Measurements from ENCODE around the gene CHRM4.

The CHRM4 gene

DNA sequence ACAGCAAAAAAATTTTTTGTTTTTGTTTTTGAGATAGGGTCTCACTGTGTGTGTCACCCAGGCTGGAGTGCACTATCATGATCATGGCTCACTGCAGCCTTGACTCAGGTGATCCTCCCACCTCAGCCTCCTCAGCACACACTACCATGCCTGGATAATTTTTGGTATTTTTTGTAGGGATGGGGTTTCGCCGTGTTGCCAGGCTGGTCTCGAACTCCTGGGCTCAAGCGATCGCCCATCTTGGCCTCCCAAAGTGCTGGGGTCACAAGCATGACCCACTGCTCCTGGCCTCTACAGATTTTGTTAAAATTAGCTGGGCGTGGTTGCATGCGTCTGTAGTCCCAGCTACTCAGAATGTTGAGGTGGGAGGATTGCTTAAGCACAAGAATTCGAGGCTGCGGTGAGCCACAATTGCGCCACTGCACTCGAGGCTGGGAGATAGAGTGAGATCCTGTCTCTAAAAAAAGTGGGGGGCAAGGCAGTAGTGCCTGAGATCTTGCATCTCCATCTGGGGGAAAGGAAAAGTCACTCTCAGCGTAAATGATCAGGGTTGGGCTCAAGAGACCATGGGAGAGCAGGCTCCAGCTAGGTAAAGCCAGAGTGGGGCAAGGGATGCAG is 54.9 kb downstream of the CHRM4 start:
- no peak for DNase-seq (ENCODE audit: low read depth)

DNA sequence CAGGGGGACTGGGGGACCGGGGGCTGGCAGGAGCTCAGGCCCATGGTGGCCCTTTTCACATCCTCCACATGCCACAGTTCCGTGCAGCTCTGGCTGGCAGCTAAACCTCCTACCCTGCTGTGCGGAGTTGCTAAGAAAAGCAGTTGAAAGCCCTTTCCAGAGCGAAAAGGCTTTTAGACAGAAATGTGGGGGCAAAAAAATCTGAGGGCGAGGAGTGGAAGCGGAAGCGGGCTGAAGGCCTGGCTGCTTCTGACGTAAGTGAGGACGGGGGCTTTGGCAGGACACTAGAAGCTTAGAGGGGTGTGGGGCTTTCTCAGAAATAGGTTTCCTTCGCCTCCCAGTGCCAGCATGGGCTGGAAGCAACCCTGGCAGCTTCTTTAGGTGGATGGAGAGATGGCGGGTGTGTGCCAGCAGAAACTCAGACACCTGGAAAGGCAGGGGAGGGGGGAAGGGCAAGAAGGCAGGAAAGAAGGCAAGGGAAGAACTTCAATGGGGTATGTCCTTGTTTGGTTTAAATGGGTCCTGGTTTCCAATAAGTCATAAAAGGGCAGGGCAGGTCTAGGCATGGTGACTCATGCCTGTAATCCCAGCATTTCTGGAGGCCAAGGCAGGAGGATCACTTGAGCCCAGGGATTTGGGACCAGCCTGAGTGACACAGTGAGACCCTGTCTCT is 55.5 kb downstream of the CHRM4 start:
- DNase-seq (ENCODE audit: low read depth): no peak
- TF ChIP-seq, protein P1, sequence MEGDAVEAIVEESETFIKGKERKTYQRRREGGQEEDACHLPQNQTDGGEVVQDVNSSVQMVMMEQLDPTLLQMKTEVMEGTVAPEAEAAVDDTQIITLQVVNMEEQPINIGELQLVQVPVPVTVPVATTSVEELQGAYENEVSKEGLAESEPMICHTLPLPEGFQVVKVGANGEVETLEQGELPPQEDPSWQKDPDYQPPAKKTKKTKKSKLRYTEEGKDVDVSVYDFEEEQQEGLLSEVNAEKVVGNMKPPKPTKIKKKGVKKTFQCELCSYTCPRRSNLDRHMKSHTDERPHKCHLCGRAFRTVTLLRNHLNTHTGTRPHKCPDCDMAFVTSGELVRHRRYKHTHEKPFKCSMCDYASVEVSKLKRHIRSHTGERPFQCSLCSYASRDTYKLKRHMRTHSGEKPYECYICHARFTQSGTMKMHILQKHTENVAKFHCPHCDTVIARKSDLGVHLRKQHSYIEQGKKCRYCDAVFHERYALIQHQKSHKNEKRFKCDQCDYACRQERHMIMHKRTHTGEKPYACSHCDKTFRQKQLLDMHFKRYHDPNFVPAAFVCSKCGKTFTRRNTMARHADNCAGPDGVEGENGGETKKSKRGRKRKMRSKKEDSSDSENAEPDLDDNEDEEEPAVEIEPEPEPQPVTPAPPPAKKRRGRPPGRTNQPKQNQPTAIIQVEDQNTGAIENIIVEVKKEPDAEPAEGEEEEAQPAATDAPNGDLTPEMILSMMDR (IDR thresholded peaks at IDR 0.05; ENCODE audit: control insufficient read depth, extremely low read depth, insufficient read depth): no peak
- no peak overlapping the region for H3K4me3 ChIP-seq (ENCODE audit: low read depth, low read length)

More for the DNA sequence above, 54.9 kb downstream of the CHRM4 start:
- TF ChIP-seq, protein P1 (IDR thresholded peaks at IDR 0.05; ENCODE audit: control insufficient read depth, extremely low read depth, insufficient read depth): no peak
- H3K4me3 ChIP-seq (ENCODE audit: low read depth, low read length): no peak overlapping the region

DNA sequence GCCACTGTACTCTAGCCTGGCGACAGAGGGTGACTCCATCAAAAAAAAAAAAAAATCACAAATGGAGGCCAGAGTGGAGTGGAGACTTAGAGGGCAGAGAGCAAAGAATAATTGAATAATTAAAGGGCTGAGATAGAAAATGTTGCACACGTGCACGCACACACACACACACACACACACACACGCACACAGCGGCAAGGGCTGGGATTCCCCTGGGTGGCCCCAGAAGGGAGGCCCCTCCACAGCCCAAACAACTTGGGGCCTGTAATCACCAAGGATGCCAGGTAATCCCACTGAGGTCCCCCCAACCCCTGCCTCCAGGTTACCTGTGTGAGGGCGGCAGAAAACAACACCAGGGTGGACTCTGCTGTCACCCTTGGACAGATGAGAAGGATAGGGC is 56.3 kb downstream of the CHRM4 start:
- TF ChIP-seq, protein P1 (IDR thresholded peaks at IDR 0.05; ENCODE audit: control insufficient read depth, extremely low read depth, insufficient read depth): no peak
- H3K4me3 ChIP-seq (ENCODE audit: low read depth, low read length): no peak overlapping the region
- no peak for DNase-seq (ENCODE audit: low read depth)

DNA sequence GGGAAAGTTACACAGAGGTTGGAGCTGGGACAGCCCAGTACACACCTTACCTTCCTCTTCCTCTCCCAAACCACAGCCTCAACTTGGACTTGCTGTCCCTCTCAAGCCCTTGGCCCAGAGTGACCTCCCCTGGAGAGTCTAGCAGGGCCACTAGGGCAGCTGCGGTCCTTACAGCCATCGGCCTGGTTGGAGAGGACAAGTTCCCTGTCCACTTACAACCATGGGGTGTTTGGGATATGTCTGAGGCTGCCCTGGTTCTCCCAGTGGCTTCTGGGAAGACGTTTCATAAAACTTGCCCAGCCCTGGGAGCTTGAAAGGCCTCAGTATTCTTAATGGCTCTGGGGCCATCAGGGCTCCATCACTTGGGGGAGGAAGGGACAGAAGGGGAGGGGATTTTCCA is 57.4 kb downstream of the CHRM4 start:
- TF ChIP-seq, protein P1 (IDR thresholded peaks at IDR 0.05; ENCODE audit: control insufficient read depth, extremely low read depth, insufficient read depth): no peak
- no peak overlapping the region for H3K4me3 ChIP-seq (ENCODE audit: low read depth, low read length)
- no peak for DNase-seq (ENCODE audit: low read depth)
